Fibroblast of lung (primary cell): Measurements from ENCODE around the gene ATXN1.

Experiments
- CTCF ChIP-seq, 2 donors: IDR thresholded peaks in 1 of 2; conservative IDR thresholded peaks in 1 of 2; 1 replicate in 1 of 2; 2 replicates in 1 of 2; pipeline ENCODE4 v1.5.1; 2011 to 2012; ENCODE audit warnings: low read length in 2 of 2, control low read depth in 1 of 2, inconsistent platforms in 1 of 2, low read depth in 1 of 2, mild to moderate bottlenecking in 1 of 2
- EZH2 ChIP-seq: IDR thresholded peaks from 2 replicates; pipeline ENCODE4 v1.5.1; 2012; ENCODE audit warnings: low read length, control low read depth, mild to moderate bottlenecking; ENCODE audit errors: missing control alignments

- TF ChIP-seq CTCF (conservative IDR thresholded peaks at IDR 0.05 in 1 of 2, IDR thresholded peaks at IDR 0.05 in 1 of 2; ENCODE audit: low read depth in 1 of 2, low read length in 2 of 2) (no peak), EZH2 (no peak)
These were observed 352.5 kb downstream of the ATXN1 start for GRCh38 chr6:16408766-16409165.
